Measurements from ENCODE around the gene TTLL13. TPM values are rescaled to one million over a fixed set of nuclear protein-coding genes. Genes with fewer than 3 reads are reported as not detected.
"Not testable (repeated sequence)": the region's sequence is repeated elsewhere in the genome, so short reads cannot be mapped to it uniquely, and the experiment has no call there.

Gene TTLL13
- total RNA-seq, 1 experiment from 2014 or later = 1.0 TPM

- H3K27ac ChIP-seq (ENCODE audit: low read depth, low read length); H3K9me3 ChIP-seq (ENCODE audit: control insufficient read depth in 1 of 2, insufficient read depth in 1 of 2, low read depth in 1 of 2, low read length in 2 of 2); RAD21 ChIA-PET (ENCODE audit: low non-redundant PET in 1 of 2, low total read pairs in 2 of 2, uncharacterized antibody in 2 of 2, unreplicated experiment in 2 of 2); POLR2A ChIA-PET; ATAC-seq; H3K36me3 ChIP-seq (ENCODE audit: control insufficient read depth in 1 of 2, insufficient read depth in 2 of 2, low read length in 2 of 2); H3K9ac ChIP-seq (ENCODE audit: low read length); H3K4me2 ChIP-seq (ENCODE audit: low read length); H4K20me1 ChIP-seq (ENCODE audit: insufficient read depth); DNase-seq (ENCODE audit: low read depth, low spot score); intact Hi-C loops (cut with micrococcal nuclease); H3K4me1 ChIP-seq (ENCODE audit: control insufficient read depth in 1 of 2, insufficient read depth in 2 of 2, low read length in 2 of 2); BruUV-seq (replicated peaks); H3K9me2 ChIP-seq (ENCODE audit: insufficient read depth); H3K4me3 ChIP-seq (replicated peaks in 1 of 2; ENCODE audit: low read depth in 1 of 2, low read length in 2 of 2); H3K79me2 ChIP-seq (ENCODE audit: insufficient read depth, low read length); H2AFZ ChIP-seq (ENCODE audit: low read depth, low read length, poor library complexity, severe bottlenecking); H3K27me3 ChIP-seq (ENCODE audit: insufficient read depth, low read length): not testable (repeated sequence)
- CTCF ChIA-PET = interaction anchor here (1.1 to 1.7 kb wide), 2 partner anchors 12 to 15 kb away, joined by 4 to 9 read pairs; no protein-coding TSS in a partner anchor
These were observed 56.0 kb downstream of the TTLL13 start for GRCh38 chr15:90305355-90305754.

- no peak for DNase-seq (ENCODE audit: low read depth, low spot score)
- no peaks in the 10 kb centered on the region for H3K79me2 ChIP-seq (ENCODE audit: insufficient read depth, low read length)
- no TSS peak for BruUV-seq (replicated peaks)
- H3K27me3 ChIP-seq (ENCODE audit: insufficient read depth, low read length) = no peaks in the 10 kb centered on the region
- no peaks in the 10 kb centered on the region for H4K20me1 ChIP-seq (ENCODE audit: insufficient read depth)
- CTCF ChIA-PET = interaction anchor here (1.1 to 1.9 kb wide), 2 partner anchors 14 kb away, joined by 4 to 13 read pairs; no protein-coding TSS in a partner anchor
- H3K4me2 ChIP-seq (ENCODE audit: low read length) = no peak overlapping the region
- TF ChIP-seq ZNF274 (IDR thresholded peaks at IDR 0.05; ENCODE audit: low read depth, low read length) (no peak), MAX (IDR thresholded peaks at IDR 0.05) (no peak), REST (IDR thresholded peaks at IDR 0.05; ENCODE audit: low read depth) (no peak), CTCF (IDR thresholded peaks at IDR 0.05 in 2 of 3, conservative IDR thresholded peaks at IDR 0.05 in 1 of 3; ENCODE audit: borderline replicate concordance in 1 of 3, insufficient read depth in 1 of 3, low read depth in 2 of 3, low read length in 2 of 3) (no peak), SRF (IDR thresholded peaks at IDR 0.05; ENCODE audit: low read depth) (no peak), JUND (IDR thresholded peaks at IDR 0.05) (no peak), ZFX (IDR thresholded peaks at IDR 0.05) (no peak), FOSL1 (IDR thresholded peaks at IDR 0.05; ENCODE audit: low read depth) (no peak), SIN3A (IDR thresholded peaks at IDR 0.05; ENCODE audit: low read depth) (no peak), POLR2A (IDR thresholded peaks at IDR 0.05; ENCODE audit: borderline replicate concordance, extremely low read depth, insufficient read depth, insufficient read length) (no peak)
- no peak overlapping the region for H3K4me3 ChIP-seq (replicated peaks in 1 of 2; ENCODE audit: low read depth in 1 of 2, low read length in 2 of 2)
- intact Hi-C loops (cut with micrococcal nuclease) = no loop called here
- no peaks in the 10 kb centered on the region for H3K9me2 ChIP-seq (ENCODE audit: insufficient read depth)
- peaks cover 0 to 6% of the 10 kb centered on the region in 2 experiments; a peak in 3 of 4 replicates for H3K4me1 ChIP-seq (ENCODE audit: control insufficient read depth in 1 of 2, insufficient read depth in 2 of 2, low read length in 2 of 2)
- H3K9ac ChIP-seq (ENCODE audit: low read length) = no peak overlapping the region
- RAD21 ChIA-PET (ENCODE audit: low non-redundant PET in 1 of 2, low total read pairs in 2 of 2, uncharacterized antibody in 2 of 2, unreplicated experiment in 2 of 2) = no interaction called here
- H2AFZ ChIP-seq (ENCODE audit: low read depth, low read length, poor library complexity, severe bottlenecking) = no peak overlapping the region
- POLR2A ChIA-PET = no interaction called here
- no peaks in the 10 kb centered on the region for H3K36me3 ChIP-seq (ENCODE audit: control insufficient read depth in 1 of 2, insufficient read depth in 2 of 2, low read length in 2 of 2)
- no peaks in the 10 kb centered on the region for H3K9me3 ChIP-seq (ENCODE audit: control insufficient read depth in 1 of 2, insufficient read depth in 1 of 2, low read depth in 1 of 2, low read length in 2 of 2)
- no peak for ATAC-seq
- H3K27ac ChIP-seq (ENCODE audit: low read depth, low read length) = no peak overlapping the region
These were observed 56.6 kb downstream of the TTLL13 start for GRCh38 chr15:90305932-90306331.
